SK-N-SH (cell line): ENCODE results near the gene LSMEM2. TPM values are rescaled to one million over a fixed set of nuclear protein-coding genes. Genes with fewer than 3 reads are reported as not detected.
A peak's percentile ranks its signal among the peaks of the same experiment; 100 is the strongest.

Source experiments
- CTCF ChIA-PET: fragments of 300-600, 350-600 bp; formaldehyde crosslinking; extraction: SDS; loops from one replicate; lab custom pipeline; 2021; lab: Yijun Ruan, JAX
- POLR2A ChIA-PET: fragments of 350-600 bp; sonication (Branson Sonifier 250); formaldehyde crosslinking; extraction: SDS; loops from one replicate; lab custom pipeline; 2020; ENCODE audit warnings: antibody characterized with exemption, inconsistent platforms; lab: Yijun Ruan, JAX
- DNase-seq: peaks from one replicate; pipeline ENCODE4 v3.0.0; 2012
- H2AFZ ChIP-seq: fragments of 200-600 bp; sonication (generic); 2 replicates; pipeline ENCODE4 v1.8.1; 2016; ENCODE audit warnings: antibody characterized with exemption, mild to moderate bottlenecking, low read depth
- H3F3A ChIP-seq: fragments of 200-600 bp; sonication (generic); replicated peaks from 2 replicates; pipeline ENCODE3; 2016; ENCODE audit warnings: antibody characterized with exemption, mild to moderate bottlenecking; ENCODE audit not compliant: insufficient read depth
- H3K27ac ChIP-seq, 2 experiments: fragments of 200-500 bp in 1 of 2; fragments of 200-600 bp in 1 of 2; sonication (Bioruptor generic) in 1 of 2; sonication (generic), shearing (Covaris generic) in 1 of 2; 2 replicates each; pipeline versions ENCODE4 v1.5.1 to v1.6.1; 2014 to 2016; ENCODE audit warnings: low read depth in 2 of 2, inconsistent platforms in 1 of 2, low read length in 1 of 2, mild to moderate bottlenecking in 1 of 2, mixed read lengths in 1 of 2
- H3K27me3 ChIP-seq: fragments of 200-600 bp; sonication (generic), shearing (Covaris generic); 2 replicates; pipeline ENCODE4 v1.6.1; 2016; ENCODE audit warnings: mixed run types; ENCODE audit not compliant: insufficient read depth
- H3K36me3 ChIP-seq, 2 experiments: fragments of 200-500 bp in 1 of 2; fragments of 200-600 bp in 1 of 2; sonication (Bioruptor generic) in 1 of 2; sonication (generic) in 1 of 2; replicated peaks in 1 of 2; 2 replicates each; pipeline versions ENCODE3 to v1.5.1; 2014 to 2016; ENCODE audit warnings: low read length in 1 of 2, mild to moderate bottlenecking in 1 of 2; ENCODE audit not compliant: insufficient read depth in 2 of 2, control insufficient read depth in 1 of 2
- H3K4me1 ChIP-seq, 2 experiments: fragments of 200-500 bp in 1 of 2; fragments of 200-600 bp in 1 of 2; sonication (Bioruptor generic) in 1 of 2; sonication (generic), shearing (Covaris generic) in 1 of 2; 2 replicates each; pipeline versions ENCODE4 v1.5.1 to v1.6.1; 2014 to 2016; ENCODE audit warnings: low read depth in 1 of 2, low read length in 1 of 2, mixed run types in 1 of 2; ENCODE audit not compliant: insufficient read depth in 2 of 2, control insufficient read depth in 1 of 2
- H3K4me2 ChIP-seq: fragments of 200-600 bp; sonication (generic), shearing (Covaris generic); 2 replicates; pipeline ENCODE4 v1.6.1; 2017; ENCODE audit warnings: mixed run types
- H3K4me3 ChIP-seq, 2 experiments: fragments of 200-500 bp in 1 of 2; fragments of 200-600 bp in 1 of 2; sonication (Bioruptor generic) in 1 of 2; sonication (generic), shearing (Covaris generic) in 1 of 2; 2 replicates each; pipeline versions ENCODE4 v1.5.1 to v1.8.1; 2014 to 2016; ENCODE audit warnings: low read depth in 2 of 2, inconsistent platforms in 1 of 2, low read length in 1 of 2, mild to moderate bottlenecking in 1 of 2, mixed read lengths in 1 of 2, moderate library complexity in 1 of 2
- H3K79me2 ChIP-seq: fragments of 200-600 bp; sonication (generic); 2 replicates; pipeline ENCODE4 v1.8.1; 2017; ENCODE audit warnings: mild to moderate bottlenecking; ENCODE audit not compliant: insufficient read depth
- H3K9ac ChIP-seq: fragments of 200-600 bp; sonication (generic); 2 replicates; pipeline ENCODE4 v1.6.1; 2017; ENCODE audit warnings: mixed run types
- H3K9me2 ChIP-seq: fragments of 200-600 bp; sonication (generic); 2 replicates; pipeline ENCODE4 v1.6.1; 2017; ENCODE audit warnings: mixed run types
- H3K9me3 ChIP-seq: fragments of 200-600 bp; sonication (generic); 2 replicates; pipeline ENCODE4 v1.6.1; 2017; ENCODE audit warnings: mixed run types, mild to moderate bottlenecking, moderate library complexity
- H4K20me1 ChIP-seq: fragments of 200-600 bp; sonication (generic); 2 replicates; pipeline ENCODE4 v1.6.1; 2017; ENCODE audit warnings: mild to moderate bottlenecking, mixed run types; ENCODE audit not compliant: insufficient read depth
- CTCF ChIP-seq: fragments of 200-600 bp; sonication (generic); IDR thresholded peaks from 2 replicates; pipeline ENCODE4 v1.6.1; 2017; ENCODE audit warnings: antibody characterized with exemption, mild to moderate bottlenecking, moderate library complexity
- ELF1 ChIP-seq: IDR thresholded peaks from 2 replicates; pipeline ENCODE4 v1.4.0; 2012
- FOSL2 ChIP-seq: IDR thresholded peaks from 2 replicates; pipeline ENCODE4 v1.4.0; 2012; ENCODE audit warnings: low read depth, mild to moderate bottlenecking, moderate library complexity, borderline replicate concordance
- FOXJ3 ChIP-seq: sonication (generic); formaldehyde crosslinking; IDR thresholded peaks from 2 replicates; pipeline ENCODE4 v1.5.1; 2020; ENCODE audit warnings: mild to moderate bottlenecking, missing genetic modification reagents
- MAX ChIP-seq: IDR thresholded peaks from 2 replicates; pipeline ENCODE4 v1.4.0; 2012; ENCODE audit warnings: low read depth
- MEF2A ChIP-seq: IDR thresholded peaks from 2 replicates; pipeline ENCODE4 v1.4.0; 2012; ENCODE audit warnings: low read depth, borderline replicate concordance
- NRF1 ChIP-seq: IDR thresholded peaks from 2 replicates; pipeline ENCODE4 v1.6.1; 2012; ENCODE audit warnings: low read depth, mild to moderate bottlenecking, low read length
- RAD21 ChIP-seq: IDR thresholded peaks from 2 replicates; pipeline ENCODE4 v1.6.1; 2012; ENCODE audit warnings: mild to moderate bottlenecking, low read length
- RFX5 ChIP-seq: IDR thresholded peaks from 2 replicates; pipeline ENCODE4 v1.6.1; 2012; ENCODE audit warnings: mild to moderate bottlenecking, improper control_type of control experiment, low read length
- SIN3A ChIP-seq: IDR thresholded peaks from 2 replicates; pipeline ENCODE4 v1.6.1; 2012; ENCODE audit warnings: low read depth, mild to moderate bottlenecking, low read length, moderate library complexity, borderline replicate concordance
- TCF12 ChIP-seq: IDR thresholded peaks from 2 replicates; pipeline ENCODE4 v1.4.0; 2012
- TEAD4 ChIP-seq: IDR thresholded peaks from 2 replicates; pipeline ENCODE4 v1.4.0; 2012; ENCODE audit warnings: mild to moderate bottlenecking, borderline replicate concordance; ENCODE audit not compliant: insufficient read depth
- WGBS: methylation state at CpG from one replicate; pipeline ENCODE4 v1.1.6; 2017; ENCODE audit warnings: low lambda C conversion rate; 5-methylcytosine and 5-hydroxymethylcytosine counted together
- polyA plus RNA-seq, 3 experiments: library from polyadenylated mRNA; depleted of rRNA; stranded (reverse); fragments of >200 nt; gene quantifications; 2 replicates each; pipeline ENCODE4 v1.2.3, GENCODE V29; 2012
- TF ChIP-seq, protein P1 (sequence below): IDR thresholded peaks from 2 replicates; pipeline ENCODE4 v1.4.0; 2012; ENCODE audit warnings: low read depth, borderline replicate concordance
- TF ChIP-seq, protein P2 (sequence below): fragments of 150-350 bp; IDR thresholded peaks from 2 replicates; pipeline ENCODE4 v1.6.1; 2017; ENCODE audit warnings: antibody characterized with exemption, low read length, low read depth, borderline replicate concordance
- TF ChIP-seq, protein P3 (sequence below): IDR thresholded peaks from 2 replicates; pipeline ENCODE4; 2012

The LSMEM2 gene
- polyA plus RNA-seq, 1 of the 3 experiments (the other 2 are of a cell fraction), result 0.03 TPM

DNA sequence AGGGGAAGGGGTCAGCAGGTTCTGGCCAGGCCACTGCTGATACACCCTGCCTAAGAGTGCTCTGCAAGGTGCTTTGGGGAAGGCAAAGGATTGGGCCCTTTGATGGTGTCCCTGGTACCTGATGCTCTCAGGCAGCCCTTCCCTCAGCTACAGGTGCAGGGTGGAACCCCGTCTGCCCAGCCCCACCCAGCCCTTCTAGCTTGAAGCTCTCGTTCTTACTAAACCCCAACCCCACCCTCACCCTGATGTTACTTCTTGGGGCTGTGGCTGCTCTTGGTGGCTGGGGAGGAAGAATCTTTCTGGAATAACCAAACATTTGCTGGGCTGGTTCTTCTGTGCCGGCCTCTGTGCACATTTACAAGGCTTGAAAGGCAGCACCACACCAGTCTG lies 36.5 kb upstream of the LSMEM2 start:
- CTCF ChIA-PET, result interaction anchor here (0.6 to 61.6 kb wide), 5 partner anchors 10 to 125 kb away, joined by 3 to 1375 read pairs (median 8); partner anchors contain the start of genes GNAI2 and GNAT1
- no peak overlapping the region; the same call in 1 of the 2 replicates for H3K9ac ChIP-seq
- H3F3A ChIP-seq, result peaks cover 44% of the 10 kb centered on the region
- no peaks in the 10 kb centered on the region for H3K9me2 ChIP-seq
- H3K4me3 ChIP-seq, result no peak overlapping the region
- peaks cover 25 to 45% of the 10 kb centered on the region in 2 experiments; a peak in 3 of 4 replicates for H3K4me1 ChIP-seq
- no peak for DNase-seq
- no peak for TF ChIP-seq CTCF
- TF ChIP-seq, protein P1, sequence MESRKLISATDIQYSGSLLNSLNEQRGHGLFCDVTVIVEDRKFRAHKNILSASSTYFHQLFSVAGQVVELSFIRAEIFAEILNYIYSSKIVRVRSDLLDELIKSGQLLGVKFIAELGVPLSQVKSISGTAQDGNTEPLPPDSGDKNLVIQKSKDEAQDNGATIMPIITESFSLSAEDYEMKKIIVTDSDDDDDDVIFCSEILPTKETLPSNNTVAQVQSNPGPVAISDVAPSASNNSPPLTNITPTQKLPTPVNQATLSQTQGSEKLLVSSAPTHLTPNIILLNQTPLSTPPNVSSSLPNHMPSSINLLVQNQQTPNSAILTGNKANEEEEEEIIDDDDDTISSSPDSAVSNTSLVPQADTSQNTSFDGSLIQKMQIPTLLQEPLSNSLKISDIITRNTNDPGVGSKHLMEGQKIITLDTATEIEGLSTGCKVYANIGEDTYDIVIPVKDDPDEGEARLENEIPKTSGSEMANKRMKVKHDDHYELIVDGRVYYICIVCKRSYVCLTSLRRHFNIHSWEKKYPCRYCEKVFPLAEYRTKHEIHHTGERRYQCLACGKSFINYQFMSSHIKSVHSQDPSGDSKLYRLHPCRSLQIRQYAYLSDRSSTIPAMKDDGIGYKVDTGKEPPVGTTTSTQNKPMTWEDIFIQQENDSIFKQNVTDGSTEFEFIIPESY, result no peak
- no peak for TF ChIP-seq FOSL2
- no peak for TF ChIP-seq ELF1
- no peak for TF ChIP-seq NRF1
- no peak for TF ChIP-seq TEAD4
- TF ChIP-seq RAD21, result no peak
- TF ChIP-seq, protein P2, sequence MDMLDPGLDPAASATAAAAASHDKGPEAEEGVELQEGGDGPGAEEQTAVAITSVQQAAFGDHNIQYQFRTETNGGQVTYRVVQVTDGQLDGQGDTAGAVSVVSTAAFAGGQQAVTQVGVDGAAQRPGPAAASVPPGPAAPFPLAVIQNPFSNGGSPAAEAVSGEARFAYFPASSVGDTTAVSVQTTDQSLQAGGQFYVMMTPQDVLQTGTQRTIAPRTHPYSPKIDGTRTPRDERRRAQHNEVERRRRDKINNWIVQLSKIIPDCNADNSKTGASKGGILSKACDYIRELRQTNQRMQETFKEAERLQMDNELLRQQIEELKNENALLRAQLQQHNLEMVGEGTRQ, result no peak
- no peak for TF ChIP-seq MEF2A
- no peak for TF ChIP-seq RFX5
- TF ChIP-seq, protein P3, sequence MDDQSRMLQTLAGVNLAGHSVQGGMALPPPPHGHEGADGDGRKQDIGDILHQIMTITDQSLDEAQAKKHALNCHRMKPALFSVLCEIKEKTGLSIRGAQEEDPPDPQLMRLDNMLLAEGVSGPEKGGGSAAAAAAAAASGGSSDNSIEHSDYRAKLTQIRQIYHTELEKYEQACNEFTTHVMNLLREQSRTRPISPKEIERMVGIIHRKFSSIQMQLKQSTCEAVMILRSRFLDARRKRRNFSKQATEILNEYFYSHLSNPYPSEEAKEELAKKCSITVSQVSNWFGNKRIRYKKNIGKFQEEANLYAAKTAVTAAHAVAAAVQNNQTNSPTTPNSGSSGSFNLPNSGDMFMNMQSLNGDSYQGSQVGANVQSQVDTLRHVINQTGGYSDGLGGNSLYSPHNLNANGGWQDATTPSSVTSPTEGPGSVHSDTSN, result no peak
- TF ChIP-seq MAX, result no peak
- no peak for TF ChIP-seq TCF12
- no peak for TF ChIP-seq SIN3A
- TF ChIP-seq FOXJ3, result no peak
- H3K36me3 ChIP-seq, result peaks cover 0 to 17% of the 10 kb centered on the region in 2 experiments
- peaks cover 100% of the 10 kb centered on the region for H3K79me2 ChIP-seq
- no peak overlapping the region for H3K4me2 ChIP-seq
- peaks cover 84% of the 10 kb centered on the region for H4K20me1 ChIP-seq
- POLR2A ChIA-PET, result interaction anchor here (1.8 kb wide), 1 partner anchor 17 kb away, joined by 4 read pairs; no protein-coding TSS in a partner anchor
- H2AFZ ChIP-seq, result no peak overlapping the region
- 0 out of 4 replicates have a peak overlapping the region, but pooled peaks of 1 of the 2 experiments have one; percentile 17 for H3K27ac ChIP-seq
- H3K27me3 ChIP-seq, result no peaks in the 10 kb centered on the region
- H3K9me3 ChIP-seq, result no peaks in the 10 kb centered on the region
- 100% methylated on average over 1 of the region's 3 CpGs for WGBS
